Measurements from ENCODE around the gene ATP10B.

The ATP10B gene

GRCh38 chr5:160773646-160774410 is 78.2 kb downstream of the ATP10B start:
- Histone ChIP-seq H2AFZ (ENCODE audit: low read depth, low read length) (no peak overlapping the region), H3K4me2 (ENCODE audit: insufficient read depth, low read length) (no peak overlapping the region), H3K36me3 (ENCODE audit: insufficient read depth, low read length) (no peaks in the 10 kb centered on the region), H3K9me3 (ENCODE audit: insufficient read depth, low read length, severe bottlenecking) (no peaks in the 10 kb centered on the region), H3K27ac (ENCODE audit: low read length) (no peak overlapping the region), H3K79me2 (ENCODE audit: insufficient read depth, low read length) (no peaks in the 10 kb centered on the region), H3K27me3 (ENCODE audit: insufficient read depth, low read length, poor library complexity) (no peaks in the 10 kb centered on the region), H3K9ac (ENCODE audit: low read depth, low read length) (no peak overlapping the region), H3K4me1 (ENCODE audit: insufficient read depth, low read length) (no peaks in the 10 kb centered on the region), H3K4me3 (ENCODE audit: low read depth in 1 of 2, low read length in 2 of 2) (no peak overlapping the region), H4K20me1 (ENCODE audit: insufficient read depth, low read length) (no peaks in the 10 kb centered on the region)
- TF ChIP-seq EZH2 (IDR thresholded peaks at IDR 0.05; ENCODE audit: borderline replicate concordance, low read depth, low read length, severe bottlenecking) (no peak), CTCF (IDR thresholded peaks at IDR 0.05; ENCODE audit: borderline replicate concordance, extremely low read depth, low read length, poor library complexity, severe bottlenecking) (no peak)
- ATAC-seq (ENCODE audit: insufficient read depth, low read depth): no peak
- DNase-seq: no peak

GRCh38 chr5:160772854-160773253 is 79.2 kb downstream of the ATP10B start:
- Histone ChIP-seq H3K36me3 (ENCODE audit: insufficient read depth, low read length) (no peaks in the 10 kb centered on the region), H3K9me3 (ENCODE audit: insufficient read depth, low read length, severe bottlenecking) (no peaks in the 10 kb centered on the region), H2AFZ (ENCODE audit: low read depth, low read length) (no peak overlapping the region), H4K20me1 (ENCODE audit: insufficient read depth, low read length) (no peaks in the 10 kb centered on the region), H3K27me3 (ENCODE audit: insufficient read depth, low read length, poor library complexity) (no peaks in the 10 kb centered on the region), H3K4me3 (ENCODE audit: low read depth in 1 of 2, low read length in 2 of 2) (no peak overlapping the region), H3K9ac (ENCODE audit: low read depth, low read length) (no peak overlapping the region), H3K4me2 (ENCODE audit: insufficient read depth, low read length) (no peak overlapping the region), H3K27ac (ENCODE audit: low read length) (no peak overlapping the region), H3K79me2 (ENCODE audit: insufficient read depth, low read length) (no peaks in the 10 kb centered on the region), H3K4me1 (ENCODE audit: insufficient read depth, low read length) (no peaks in the 10 kb centered on the region)
- ATAC-seq (ENCODE audit: insufficient read depth, low read depth) (no peak), DNase-seq (no peak)
- TF ChIP-seq CTCF (IDR thresholded peaks at IDR 0.05; ENCODE audit: borderline replicate concordance, extremely low read depth, low read length, poor library complexity, severe bottlenecking) (no peak), EZH2 (IDR thresholded peaks at IDR 0.05; ENCODE audit: borderline replicate concordance, low read depth, low read length, severe bottlenecking) (no peak)

GRCh38 chr5:160770718-160771117 is 81.3 kb downstream of the ATP10B start:
- no peak overlapping the region for H2AFZ ChIP-seq (ENCODE audit: low read depth, low read length)
- ATAC-seq (ENCODE audit: insufficient read depth, low read depth): no peak
- H3K79me2 ChIP-seq (ENCODE audit: insufficient read depth, low read length): no peaks in the 10 kb centered on the region
- H3K4me3 ChIP-seq (ENCODE audit: low read depth in 1 of 2, low read length in 2 of 2): no peak overlapping the region
- no peak for DNase-seq
- H3K36me3 ChIP-seq (ENCODE audit: insufficient read depth, low read length): no peaks in the 10 kb centered on the region
- TF ChIP-seq EZH2 (IDR thresholded peaks at IDR 0.05; ENCODE audit: borderline replicate concordance, low read depth, low read length, severe bottlenecking): no peak
- no peak for TF ChIP-seq CTCF (IDR thresholded peaks at IDR 0.05; ENCODE audit: borderline replicate concordance, extremely low read depth, low read length, poor library complexity, severe bottlenecking)
- H3K4me1 ChIP-seq (ENCODE audit: insufficient read depth, low read length): no peaks in the 10 kb centered on the region
- no peak overlapping the region for H3K9ac ChIP-seq (ENCODE audit: low read depth, low read length)
- no peaks in the 10 kb centered on the region for H3K27me3 ChIP-seq (ENCODE audit: insufficient read depth, low read length, poor library complexity)
- H4K20me1 ChIP-seq (ENCODE audit: insufficient read depth, low read length): no peaks in the 10 kb centered on the region
- no peak overlapping the region for H3K4me2 ChIP-seq (ENCODE audit: insufficient read depth, low read length)
- no peaks in the 10 kb centered on the region for H3K9me3 ChIP-seq (ENCODE audit: insufficient read depth, low read length, severe bottlenecking)
- no peak overlapping the region for H3K27ac ChIP-seq (ENCODE audit: low read length)

Measured in DND-41 (cell line).